GM12872 (cell line): ENCODE measurements around the gene MEG3.

Source experiments
- TF ChIP-seq, protein P1 (sequence below): IDR thresholded peaks from 3 replicates; pipeline ENCODE4 v1.5.1; 2011; ENCODE audit warnings: low read depth, mild to moderate bottlenecking, low read length, moderate library complexity; ENCODE audit not compliant: insufficient read depth

The MEG3 gene

DNA sequence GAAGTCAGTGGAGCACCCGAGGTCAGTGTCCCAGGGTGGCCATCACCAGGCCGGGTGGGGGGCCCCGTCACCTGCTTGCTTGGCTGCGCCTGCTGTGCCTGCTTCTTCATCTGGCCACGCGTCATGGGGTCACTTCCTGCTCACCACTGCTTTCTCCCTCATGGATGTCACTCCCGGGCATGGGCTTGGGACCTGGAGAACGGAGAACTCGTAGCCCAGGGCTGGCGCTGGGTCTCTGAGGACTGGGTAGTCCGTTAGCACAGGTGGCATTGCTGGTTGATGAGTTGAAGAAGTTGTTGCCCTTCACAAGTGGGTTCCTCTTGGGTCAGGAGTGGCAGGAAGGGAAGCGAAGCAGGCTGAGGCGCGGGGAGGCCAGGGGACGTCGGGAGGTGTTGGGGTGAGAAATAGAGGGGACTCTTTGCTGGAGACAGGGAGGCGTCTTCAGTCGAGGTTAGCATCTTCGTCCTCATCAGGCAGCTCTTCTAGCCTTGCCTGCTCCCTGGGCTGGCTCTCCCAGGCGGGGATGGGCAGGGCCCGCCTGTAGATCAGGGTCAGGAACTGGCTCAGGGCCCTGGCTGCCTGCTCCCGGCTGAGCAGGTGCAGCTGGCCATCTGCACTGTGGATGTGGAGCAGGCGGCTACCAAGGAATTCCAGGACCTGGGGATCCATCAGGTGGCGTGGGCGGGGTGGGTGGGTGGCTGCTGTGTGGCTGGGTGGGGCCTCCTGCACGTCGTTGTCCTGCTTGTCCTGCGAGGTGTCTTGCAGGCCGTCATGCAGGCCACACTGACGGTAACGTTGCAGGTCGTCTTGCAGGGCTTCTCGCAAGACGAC, 54.6 kb downstream of the MEG3 start:
- TF ChIP-seq, protein P1, sequence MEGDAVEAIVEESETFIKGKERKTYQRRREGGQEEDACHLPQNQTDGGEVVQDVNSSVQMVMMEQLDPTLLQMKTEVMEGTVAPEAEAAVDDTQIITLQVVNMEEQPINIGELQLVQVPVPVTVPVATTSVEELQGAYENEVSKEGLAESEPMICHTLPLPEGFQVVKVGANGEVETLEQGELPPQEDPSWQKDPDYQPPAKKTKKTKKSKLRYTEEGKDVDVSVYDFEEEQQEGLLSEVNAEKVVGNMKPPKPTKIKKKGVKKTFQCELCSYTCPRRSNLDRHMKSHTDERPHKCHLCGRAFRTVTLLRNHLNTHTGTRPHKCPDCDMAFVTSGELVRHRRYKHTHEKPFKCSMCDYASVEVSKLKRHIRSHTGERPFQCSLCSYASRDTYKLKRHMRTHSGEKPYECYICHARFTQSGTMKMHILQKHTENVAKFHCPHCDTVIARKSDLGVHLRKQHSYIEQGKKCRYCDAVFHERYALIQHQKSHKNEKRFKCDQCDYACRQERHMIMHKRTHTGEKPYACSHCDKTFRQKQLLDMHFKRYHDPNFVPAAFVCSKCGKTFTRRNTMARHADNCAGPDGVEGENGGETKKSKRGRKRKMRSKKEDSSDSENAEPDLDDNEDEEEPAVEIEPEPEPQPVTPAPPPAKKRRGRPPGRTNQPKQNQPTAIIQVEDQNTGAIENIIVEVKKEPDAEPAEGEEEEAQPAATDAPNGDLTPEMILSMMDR: no peak

- TF ChIP-seq, protein P1: no peak
Observed at GRCh38 chr14:100881211-100882025, 55.5 kb downstream of the MEG3 start.

DNA sequence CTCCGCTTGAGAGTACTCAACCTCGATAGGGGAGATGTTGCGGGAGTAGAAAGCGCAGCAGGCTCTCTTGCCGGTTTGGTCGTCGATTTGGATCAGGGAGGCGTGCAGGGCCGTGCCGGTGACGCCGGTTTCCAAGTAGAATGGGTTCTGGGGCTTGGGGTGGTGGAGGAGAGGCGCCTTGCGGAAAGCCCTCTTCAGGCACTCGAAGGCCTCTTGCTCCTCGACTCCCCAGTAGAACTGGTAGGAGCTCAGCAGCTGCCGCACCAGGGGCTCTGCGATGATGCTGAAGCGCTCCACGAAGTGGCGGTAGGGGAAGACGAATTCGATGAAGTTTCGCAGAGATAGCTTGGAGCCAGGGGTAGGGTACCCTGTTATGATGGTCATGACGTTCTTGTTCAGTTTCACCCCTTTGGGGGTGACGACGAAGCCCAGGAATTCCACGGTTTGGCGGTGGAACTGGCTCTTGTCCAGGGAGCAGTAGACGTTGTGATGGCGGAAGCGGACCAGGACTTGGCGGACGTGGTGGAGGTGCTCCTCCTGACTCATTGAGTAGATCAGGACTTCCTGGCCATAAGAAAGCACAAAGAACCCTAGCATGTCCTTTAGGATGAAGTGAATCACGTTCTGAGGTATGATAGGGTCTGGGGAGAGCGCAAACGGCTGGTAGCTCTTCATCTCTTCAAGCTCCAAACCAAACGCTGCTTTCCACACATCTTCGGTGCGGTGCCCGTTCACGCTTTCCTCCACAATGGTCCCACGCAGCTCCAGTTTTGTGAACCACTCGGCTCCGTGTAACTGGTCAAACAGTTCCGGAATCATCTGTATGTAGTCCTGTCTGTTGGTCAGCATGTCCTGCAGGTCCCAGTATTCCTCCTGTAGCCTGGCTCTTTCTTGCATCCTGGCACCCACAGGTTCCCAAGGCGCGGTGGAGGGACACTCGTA, 56.4 kb downstream of the MEG3 start:
- TF ChIP-seq, protein P1: no peak

GRCh38 chr14:100882991-100883788, 57.3 kb downstream of the MEG3 start:
- TF ChIP-seq, protein P1: no peak

GRCh38 chr14:100883789-100884101, 57.8 kb downstream of the MEG3 start:
- TF ChIP-seq, protein P1: no peak

DNA sequence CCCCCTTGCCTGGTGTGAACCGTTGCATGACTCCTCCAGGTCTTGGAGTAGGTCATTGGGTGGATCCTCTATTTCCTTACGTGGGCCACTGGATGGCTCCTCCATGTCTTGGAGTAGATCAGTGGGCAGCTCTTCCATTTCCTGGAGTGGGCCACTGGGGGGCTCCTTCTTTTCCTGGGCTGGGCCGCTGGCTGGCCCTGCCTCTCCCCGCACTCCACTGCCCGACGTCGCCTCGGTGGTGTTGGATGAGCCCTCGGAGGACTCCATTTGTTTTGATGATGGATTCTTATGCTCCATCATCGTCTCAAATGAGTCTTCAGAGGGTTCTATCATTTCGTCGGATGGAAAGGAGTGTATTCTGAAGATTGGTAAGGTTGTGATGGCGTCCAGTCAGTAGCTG, 58.5 kb downstream of the MEG3 start:
- TF ChIP-seq, protein P1: no peak
